Calu3 (cell line): ENCODE data around the gene NT5C1A. TPM values are rescaled to one million over a fixed set of nuclear protein-coding genes. Genes with fewer than 3 reads are reported as not detected.

Experiments
- BruUV-seq: library from RNA; stranded (reverse); fragments of 400-500 nt; replicated peaks from 2 replicates; lab custom pipeline; 2021; lab: Mats Ljungman, UMichigan
- CTCF ChIA-PET: fragments of 300-600 bp; sonication (Branson Sonifier 250); formaldehyde crosslinking; loops from one replicate; lab custom pipeline; 2022; ENCODE audit warnings: antibody characterized with exemption; lab: Charles Lee
- DNase-seq: peaks from one replicate; pipeline ENCODE4 v3.0.0; 2022
- H3K27ac Mint-ChIP-seq: one replicate; pipeline ENCODE4 v1.8.0; 2022; ENCODE audit warnings: mixed read lengths; ENCODE audit not compliant: unreplicated experiment
- H3K27me3 Mint-ChIP-seq: one replicate; pipeline ENCODE4 v1.8.0; 2022; ENCODE audit warnings: mixed read lengths; ENCODE audit not compliant: unreplicated experiment
- H3K36me3 Mint-ChIP-seq: one replicate; pipeline ENCODE4 v1.8.0; 2022; ENCODE audit warnings: mild to moderate bottlenecking, moderate library complexity, mixed read lengths; ENCODE audit not compliant: insufficient read depth, unreplicated experiment
- H3K4me1 Mint-ChIP-seq: one replicate; pipeline ENCODE4 v1.8.0; 2022; ENCODE audit warnings: mild to moderate bottlenecking, low read depth, mixed read lengths; ENCODE audit not compliant: unreplicated experiment
- H3K4me3 Mint-ChIP-seq: one replicate; pipeline ENCODE4 v1.8.0; 2022; ENCODE audit warnings: mild to moderate bottlenecking, low read depth, moderate library complexity, mixed read lengths; ENCODE audit not compliant: unreplicated experiment
- H3K9me3 Mint-ChIP-seq: one replicate; pipeline ENCODE4 v1.8.0; 2022; ENCODE audit warnings: low read depth, mixed read lengths; ENCODE audit not compliant: unreplicated experiment
- intact Hi-C: fragments of 100-400 bp; cut with micrococcal nuclease; formaldehyde crosslinking; loops from one replicate; pipeline ENCODE4 v1.10.0; 2022; ENCODE audit not compliant: unreplicated experiment
- total RNA-seq: library from RNA; stranded (reverse); gene quantifications from 2 replicates; pipeline ENCODE4 v1.2.3, GENCODE V29; 2022
- TF ChIP-seq, protein P1 (sequence below): fragments of 200-600 bp; IDR thresholded peaks from one replicate; pipeline ENCODE4 v1.8.0; 2022; ENCODE audit warnings: antibody characterized with exemption; ENCODE audit not compliant: unreplicated experiment

Gene NT5C1A
- total RNA-seq, 1 experiment from 2014 or later: not detected

DNA sequence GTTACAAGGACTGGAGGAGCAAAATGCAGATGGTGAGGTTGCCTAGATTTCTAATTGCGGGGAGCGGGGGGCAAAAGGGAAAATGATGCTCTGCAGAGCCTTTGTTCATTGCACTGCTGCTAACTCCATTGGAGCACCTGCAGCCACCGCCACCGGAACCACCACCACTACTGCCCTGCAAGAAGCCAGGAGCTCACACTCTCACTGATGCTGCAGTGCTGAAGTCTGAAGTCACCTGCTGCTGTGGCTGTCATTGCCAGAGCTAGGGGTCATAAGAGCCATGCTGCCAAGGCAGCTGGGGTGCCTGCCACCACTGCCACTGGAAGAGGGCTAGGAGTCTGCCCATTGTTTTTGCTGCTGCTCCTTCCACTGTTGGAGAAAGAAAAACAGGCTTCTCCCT lies 26.7 kb upstream of the NT5C1A start:
- H3K36me3 Mint-ChIP-seq: no peaks in the 10 kb centered on the region
- no peak for DNase-seq
- H3K9me3 Mint-ChIP-seq: no peaks in the 10 kb centered on the region
- no peak overlapping the region for H3K27ac Mint-ChIP-seq
- intact Hi-C loops: no loop called here
- H3K4me3 Mint-ChIP-seq: no peak overlapping the region
- TF ChIP-seq, protein P1, sequence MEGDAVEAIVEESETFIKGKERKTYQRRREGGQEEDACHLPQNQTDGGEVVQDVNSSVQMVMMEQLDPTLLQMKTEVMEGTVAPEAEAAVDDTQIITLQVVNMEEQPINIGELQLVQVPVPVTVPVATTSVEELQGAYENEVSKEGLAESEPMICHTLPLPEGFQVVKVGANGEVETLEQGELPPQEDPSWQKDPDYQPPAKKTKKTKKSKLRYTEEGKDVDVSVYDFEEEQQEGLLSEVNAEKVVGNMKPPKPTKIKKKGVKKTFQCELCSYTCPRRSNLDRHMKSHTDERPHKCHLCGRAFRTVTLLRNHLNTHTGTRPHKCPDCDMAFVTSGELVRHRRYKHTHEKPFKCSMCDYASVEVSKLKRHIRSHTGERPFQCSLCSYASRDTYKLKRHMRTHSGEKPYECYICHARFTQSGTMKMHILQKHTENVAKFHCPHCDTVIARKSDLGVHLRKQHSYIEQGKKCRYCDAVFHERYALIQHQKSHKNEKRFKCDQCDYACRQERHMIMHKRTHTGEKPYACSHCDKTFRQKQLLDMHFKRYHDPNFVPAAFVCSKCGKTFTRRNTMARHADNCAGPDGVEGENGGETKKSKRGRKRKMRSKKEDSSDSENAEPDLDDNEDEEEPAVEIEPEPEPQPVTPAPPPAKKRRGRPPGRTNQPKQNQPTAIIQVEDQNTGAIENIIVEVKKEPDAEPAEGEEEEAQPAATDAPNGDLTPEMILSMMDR: no peak
- H3K27me3 Mint-ChIP-seq: peaks cover 82% of the 10 kb centered on the region
- no TSS peak for BruUV-seq
- peaks cover 16% of the 10 kb centered on the region for H3K4me1 Mint-ChIP-seq
- CTCF ChIA-PET: no interaction called here

DNA sequence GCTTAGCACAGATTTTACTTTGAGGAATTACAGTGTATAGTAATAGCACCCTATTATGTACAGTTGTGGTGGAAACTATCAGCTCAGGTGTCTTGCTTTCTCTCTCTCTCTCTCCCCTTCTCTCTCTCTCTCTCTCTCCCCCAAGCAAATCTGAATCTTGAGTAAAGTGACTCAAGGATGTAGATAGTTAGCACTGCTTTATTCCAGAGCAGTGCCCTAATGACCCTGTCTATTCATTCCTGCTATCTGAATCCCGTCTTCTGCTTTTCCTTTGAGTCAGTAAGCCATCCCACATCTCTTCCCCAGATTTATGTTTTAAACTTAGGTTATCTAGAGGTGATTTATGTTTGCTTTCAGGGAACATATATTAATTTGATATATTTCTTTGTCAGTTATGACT lies 24.5 kb upstream of the NT5C1A start:
- TF ChIP-seq, protein P1: no peak
- intact Hi-C loops: no loop called here
- no TSS peak for BruUV-seq
- no peak overlapping the region for H3K27ac Mint-ChIP-seq
- H3K36me3 Mint-ChIP-seq: no peaks in the 10 kb centered on the region
- CTCF ChIA-PET: no interaction called here
- H3K4me1 Mint-ChIP-seq: peaks cover 10% of the 10 kb centered on the region
- DNase-seq: no peak
- no peak overlapping the region for H3K4me3 Mint-ChIP-seq
- H3K27me3 Mint-ChIP-seq: peaks cover 80% of the 10 kb centered on the region
- H3K9me3 Mint-ChIP-seq: no peaks in the 10 kb centered on the region

DNA sequence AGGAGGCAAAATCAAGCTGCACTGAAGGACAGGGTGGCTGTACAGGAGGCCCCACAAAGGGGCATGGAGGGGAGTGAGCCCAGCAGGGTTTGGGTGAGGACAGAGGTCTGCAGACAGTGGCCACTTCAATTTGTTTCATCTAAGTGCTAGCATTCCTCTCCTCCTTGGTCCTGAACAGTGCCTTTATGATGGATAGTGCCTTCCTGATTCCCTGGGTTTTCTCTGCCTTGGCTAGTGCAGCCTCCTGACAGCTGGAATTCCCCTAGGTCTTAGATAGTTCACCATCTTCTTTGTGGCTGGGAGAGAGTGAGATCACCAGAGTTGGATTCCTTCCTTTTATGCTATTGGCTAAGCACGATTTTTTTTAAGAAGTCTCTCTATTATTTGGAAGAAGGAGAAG lies 23.1 kb upstream of the NT5C1A start:
- CTCF ChIA-PET: interaction anchor here (0.6 kb wide), 1 partner anchor 1839 kb away, joined by 3 read pairs; no protein-coding TSS in a partner anchor
- no peak for DNase-seq
- intact Hi-C loops: no loop called here
- no peaks in the 10 kb centered on the region for H3K36me3 Mint-ChIP-seq
- H3K9me3 Mint-ChIP-seq: no peaks in the 10 kb centered on the region
- no TSS peak for BruUV-seq
- H3K27me3 Mint-ChIP-seq: peaks cover 79% of the 10 kb centered on the region
- no peaks in the 10 kb centered on the region for H3K4me1 Mint-ChIP-seq
- no peak overlapping the region for H3K4me3 Mint-ChIP-seq
- TF ChIP-seq, protein P1: no peak
- H3K27ac Mint-ChIP-seq: no peak overlapping the region

DNA sequence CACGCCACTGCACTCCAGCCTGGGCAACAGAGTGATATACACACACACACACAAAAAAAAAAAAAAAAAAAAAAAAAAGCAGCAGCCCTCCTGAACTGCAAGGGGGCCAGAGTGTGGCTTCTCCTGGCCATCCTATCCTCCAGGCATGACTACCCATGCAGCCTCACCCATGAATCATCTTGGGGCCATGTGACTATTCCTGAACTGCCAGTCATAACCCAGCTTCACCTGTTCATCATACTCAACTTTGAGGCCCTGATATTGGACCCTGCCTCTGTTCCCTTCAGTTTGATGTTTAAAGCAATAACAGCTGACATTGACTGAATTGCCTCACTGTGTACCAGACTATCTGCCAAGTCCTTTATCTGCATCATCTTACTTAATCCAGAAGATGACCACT lies 22.1 kb upstream of the NT5C1A start:
- Mint-ChIP-seq H3K27me3 (peaks cover 79% of the 10 kb centered on the region), H3K4me1 (no peaks in the 10 kb centered on the region), H3K27ac (no peak overlapping the region), H3K36me3 (no peaks in the 10 kb centered on the region), H3K4me3 (no peak overlapping the region), H3K9me3 (no peaks in the 10 kb centered on the region)
- no peak for DNase-seq
- CTCF ChIA-PET: no interaction called here
- TF ChIP-seq, protein P1: no peak
- no TSS peak for BruUV-seq
- intact Hi-C loops: no loop called here
